GM21723 (cell line): ENCODE results near the gene WWP2.
"Not testable (repeated sequence)": the region's sequence is repeated elsewhere in the genome, so short reads cannot be mapped to it uniquely, and the experiment has no call there.

ENCODE experiments used
- ATAC-seq: cut with Tn5 transposase; IDR thresholded peaks from one replicate; pipeline ENCODE4 v1.9.1; 2021; ENCODE audit warnings: mild to moderate bottlenecking, moderate library complexity; ENCODE audit not compliant: unreplicated experiment

Gene WWP2

DNA sequence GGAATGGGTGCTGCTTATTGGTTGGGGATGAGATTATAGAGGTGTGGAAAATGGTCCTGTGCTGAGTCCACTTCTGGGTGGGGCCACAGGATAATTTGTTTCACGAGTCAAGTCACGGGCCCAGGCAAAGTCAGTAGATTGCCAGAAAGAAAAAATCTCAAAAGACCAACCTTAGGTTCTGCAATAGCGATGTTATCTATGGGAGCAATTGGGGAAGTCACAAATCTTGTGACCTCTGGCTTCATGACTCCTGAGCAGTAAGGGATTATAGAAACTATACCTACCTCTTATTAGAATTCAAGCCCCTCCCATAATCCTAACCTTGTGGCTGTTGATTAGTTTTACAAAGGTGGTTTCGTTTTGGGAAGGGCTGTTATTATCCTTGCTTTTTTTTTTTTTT is 31.4 kb downstream of the WWP2 start:
- no peak for ATAC-seq

DNA sequence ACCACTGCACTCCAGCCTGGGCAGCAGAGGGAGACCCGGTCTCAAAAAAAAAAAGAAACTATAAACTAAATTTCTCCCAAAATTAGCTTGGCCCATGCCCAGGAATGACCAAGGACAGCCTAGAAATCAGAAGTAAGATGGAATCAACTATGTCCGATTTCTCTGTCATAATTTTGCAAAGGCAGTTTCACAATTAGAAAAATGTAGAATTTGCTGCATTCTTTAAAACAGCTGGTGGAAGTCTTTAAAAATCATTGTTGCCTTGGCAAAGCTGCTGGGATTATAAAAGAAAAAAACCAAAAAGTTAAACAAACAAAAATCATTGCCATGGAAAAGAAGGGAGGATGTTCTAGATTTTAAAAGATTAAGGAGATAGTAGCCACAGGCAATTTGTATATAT is 32.4 kb downstream of the WWP2 start:
- no peak for ATAC-seq

DNA sequence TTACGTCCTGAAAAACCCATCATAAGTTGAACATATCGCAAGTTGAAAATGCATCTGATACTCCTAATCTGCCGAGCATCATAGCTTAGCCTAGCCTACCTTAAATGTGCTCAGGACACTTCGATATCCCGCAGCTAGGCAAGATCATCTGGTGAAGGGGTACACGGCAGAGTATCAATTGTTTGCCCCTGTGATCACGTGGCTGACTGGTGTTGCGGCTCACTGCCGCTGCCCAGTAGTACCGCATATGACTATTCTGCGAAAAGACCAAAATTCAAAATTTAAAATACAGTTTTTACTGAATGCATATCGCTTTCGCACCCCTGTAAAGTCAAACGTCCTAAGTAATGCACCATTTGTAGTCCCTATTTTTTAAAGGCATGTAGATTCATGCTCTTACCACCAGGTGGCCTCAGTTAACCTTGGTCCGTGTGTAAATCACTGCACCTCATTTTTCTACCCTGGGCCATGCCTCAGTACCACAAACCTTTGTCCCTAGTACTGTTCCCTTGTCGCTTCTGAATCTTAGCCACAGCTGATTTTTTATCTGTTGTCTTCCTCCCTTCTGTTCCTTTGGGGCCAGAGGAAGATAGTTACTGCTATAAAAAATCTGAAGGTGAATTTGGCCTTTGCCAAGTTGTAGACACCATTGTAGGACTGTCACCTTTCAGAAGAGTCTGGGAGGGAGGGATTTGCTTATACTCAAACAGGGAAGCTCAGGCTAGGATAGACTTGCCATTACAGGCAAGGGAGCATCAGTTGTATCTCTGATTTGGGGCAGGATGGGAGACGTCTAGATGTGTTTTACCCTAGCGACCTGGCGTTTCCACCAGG is 34.4 kb downstream of the WWP2 start:
- ATAC-seq = no peak

DNA sequence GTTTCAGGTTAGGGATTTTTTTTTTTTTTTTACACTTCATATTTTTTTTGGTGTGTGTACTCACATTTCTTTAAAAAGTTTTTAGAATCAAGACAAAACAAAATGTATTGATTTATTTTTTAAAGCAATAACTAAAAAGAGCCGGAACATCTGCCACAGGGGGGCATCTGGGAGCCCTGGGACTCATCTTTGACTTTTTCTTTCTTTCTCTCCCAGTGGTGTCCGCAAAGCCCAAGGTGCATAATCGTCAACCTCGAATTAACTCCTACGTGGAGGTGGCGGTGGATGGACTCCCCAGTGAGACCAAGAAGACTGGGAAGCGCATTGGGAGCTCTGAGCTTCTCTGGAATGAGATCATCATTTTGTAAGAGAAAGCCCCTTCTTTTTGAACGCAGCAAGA is 36.3 kb downstream of the WWP2 start:
- ATAC-seq = no peak

DNA sequence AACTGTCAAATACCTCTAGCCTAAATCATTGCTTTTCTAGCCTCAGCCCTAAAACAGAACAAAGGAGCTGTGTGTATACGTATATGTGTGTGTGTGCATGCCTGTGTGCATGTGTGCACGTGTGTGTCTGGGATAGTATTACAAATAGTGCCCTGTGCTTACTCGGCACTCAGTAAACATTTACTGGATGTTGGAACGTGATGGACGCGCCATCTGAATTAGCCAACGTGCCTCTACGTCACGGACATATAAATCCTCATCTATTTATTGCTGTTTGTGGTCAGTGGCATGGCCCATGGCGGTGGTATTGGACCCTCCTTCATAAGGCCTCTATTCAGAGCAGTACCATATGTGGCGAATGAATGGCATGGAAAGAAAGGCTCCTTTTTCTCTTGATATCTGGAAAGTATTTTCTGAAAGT is 37.5 kb downstream of the WWP2 start:
- no peak for ATAC-seq

DNA sequence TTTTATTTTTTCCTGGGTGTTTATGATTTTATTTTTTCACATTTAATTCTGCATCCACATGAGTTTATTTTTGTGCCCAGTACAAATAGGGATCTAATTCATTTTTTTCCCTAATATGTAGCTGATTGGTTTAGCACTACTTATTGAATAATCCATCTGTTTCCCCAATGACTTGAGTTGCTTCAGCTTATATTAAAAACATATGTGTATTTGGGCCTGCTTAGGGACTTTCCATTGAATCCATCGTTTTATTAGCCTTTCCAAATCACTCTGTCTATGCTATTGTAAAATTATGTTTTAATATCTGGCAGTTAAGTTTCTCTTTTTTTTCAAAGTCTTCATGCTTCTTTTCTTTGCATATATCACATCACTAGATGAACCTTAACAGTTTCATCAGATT is 42.2 kb downstream of the WWP2 start:
- ATAC-seq = no peak

DNA sequence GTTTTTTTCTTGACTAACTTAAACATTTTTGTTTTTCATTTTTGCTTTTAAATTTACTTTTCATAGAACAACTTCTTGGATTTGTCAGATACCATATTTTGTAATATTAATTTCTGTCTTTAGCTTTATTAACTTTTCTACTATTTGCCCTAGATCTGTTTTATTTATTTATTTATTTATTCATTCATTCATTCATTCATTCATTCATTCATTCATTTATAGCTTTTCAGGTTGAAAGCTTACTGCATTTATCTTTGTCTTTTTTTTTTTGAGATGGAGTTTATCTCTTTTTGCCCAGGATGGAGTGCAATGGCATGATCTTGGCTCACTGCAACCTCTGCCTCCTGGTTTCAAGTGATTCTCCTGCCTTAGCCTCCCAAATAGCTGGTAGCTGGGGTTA is 44.6 kb downstream of the WWP2 start:
- not testable (repeated sequence) for ATAC-seq

DNA sequence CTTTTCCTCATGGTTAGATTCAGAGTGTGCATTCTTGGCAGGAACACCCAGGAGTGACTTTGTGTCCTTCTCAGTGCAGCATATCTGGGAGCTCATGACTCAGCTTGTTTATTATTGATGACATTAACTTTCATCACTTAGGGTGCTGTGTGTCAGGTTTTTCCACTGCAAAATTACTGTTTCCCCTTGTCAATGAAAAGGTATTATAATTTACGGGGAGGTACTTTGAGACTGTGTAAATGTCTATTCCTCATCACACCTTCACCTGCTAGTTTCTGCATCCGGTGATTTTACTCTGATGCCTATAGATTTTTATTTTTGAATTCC is 50.5 kb downstream of the WWP2 start:
- no peak for ATAC-seq

DNA sequence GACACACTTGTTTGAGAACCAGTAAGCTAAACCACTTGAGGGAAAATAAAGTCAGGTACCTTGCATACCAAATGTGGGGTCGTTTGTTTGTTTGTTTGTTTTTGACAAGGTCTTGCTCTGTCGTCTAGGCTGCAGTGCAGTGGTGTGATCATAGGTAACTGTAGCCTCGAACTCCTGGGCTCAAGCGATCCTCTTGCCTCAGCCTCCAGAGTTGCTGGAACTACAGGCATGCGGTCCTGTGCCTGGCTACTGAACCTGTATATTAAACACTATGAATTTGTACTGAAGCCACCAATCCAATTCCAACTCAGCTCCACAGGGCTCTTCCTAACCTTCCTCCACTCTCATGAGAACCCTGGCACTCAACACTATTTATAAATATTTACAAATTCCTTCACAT is 51.9 kb downstream of the WWP2 start:
- ATAC-seq = no peak

DNA sequence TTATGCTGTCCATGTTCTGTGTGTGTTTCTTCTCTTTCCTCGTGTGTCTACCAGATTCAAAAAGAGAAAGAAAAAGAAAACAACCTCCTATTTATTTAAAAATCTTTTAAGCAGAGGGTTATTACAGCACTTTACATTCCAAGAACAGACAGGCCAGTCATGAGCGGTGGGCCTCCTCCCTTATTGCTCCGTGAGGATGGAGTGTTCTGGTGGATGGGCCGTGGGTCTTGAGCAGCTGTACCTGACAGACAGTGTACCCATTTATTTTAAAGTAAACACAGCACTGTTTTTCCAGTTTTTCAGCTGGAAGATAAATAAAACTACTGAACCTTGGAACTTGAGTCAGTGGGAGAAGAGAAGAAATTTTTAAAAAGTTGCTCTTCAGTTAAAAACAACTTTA is 52.4 kb downstream of the WWP2 start:
- ATAC-seq = no peak

DNA sequence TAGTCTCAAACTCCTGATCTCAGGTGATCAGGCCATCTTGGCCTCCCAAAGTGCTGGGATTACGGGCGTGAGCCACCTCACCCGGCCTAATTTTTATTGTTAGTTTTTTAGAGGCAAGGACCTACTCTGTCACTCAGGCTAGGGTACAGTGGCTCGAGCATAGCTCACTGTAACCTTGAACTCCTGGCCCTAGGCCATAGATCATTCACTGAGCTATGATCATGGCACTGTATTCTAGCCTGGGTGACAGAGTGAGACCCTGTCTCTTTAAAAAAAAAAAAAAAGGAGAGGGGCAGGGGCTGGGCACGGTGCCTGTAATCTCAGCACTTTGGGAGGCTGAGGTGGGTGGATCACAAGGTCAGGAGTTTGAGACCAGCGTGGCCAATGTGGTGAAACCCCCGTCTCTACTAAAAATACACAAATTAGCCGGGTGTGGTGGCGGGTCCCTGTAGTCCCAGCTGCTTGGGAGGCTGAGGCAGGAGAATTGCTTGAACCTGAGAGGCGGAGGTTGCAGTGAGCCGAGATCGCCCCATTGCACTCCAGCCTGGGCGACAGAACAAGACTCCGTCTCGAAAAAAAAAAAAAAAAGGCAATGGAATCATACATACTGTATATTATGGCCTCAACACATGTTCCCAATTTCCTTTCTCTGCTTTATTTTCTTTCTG is 53.2 kb downstream of the WWP2 start:
- ATAC-seq = not testable (repeated sequence)

DNA sequence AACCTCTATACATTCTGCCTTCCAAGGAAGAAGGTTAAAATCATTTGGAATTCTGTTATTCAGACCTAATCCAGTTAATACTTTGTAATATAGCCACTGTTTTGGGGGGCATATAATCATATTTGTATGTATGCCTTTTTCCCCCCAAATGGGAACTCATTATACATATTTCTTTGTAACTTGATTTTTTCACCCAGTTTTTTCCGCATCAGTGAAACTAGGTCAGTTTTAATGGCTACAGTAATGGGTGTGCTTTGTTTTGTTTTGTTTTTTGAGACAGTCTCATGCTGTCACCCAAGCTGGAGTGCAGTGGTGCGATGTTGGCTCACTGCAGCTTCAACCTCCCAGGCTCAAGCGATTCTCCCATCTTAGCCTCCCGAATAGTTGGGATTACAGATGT is 54.9 kb downstream of the WWP2 start:
- ATAC-seq = no peak

DNA sequence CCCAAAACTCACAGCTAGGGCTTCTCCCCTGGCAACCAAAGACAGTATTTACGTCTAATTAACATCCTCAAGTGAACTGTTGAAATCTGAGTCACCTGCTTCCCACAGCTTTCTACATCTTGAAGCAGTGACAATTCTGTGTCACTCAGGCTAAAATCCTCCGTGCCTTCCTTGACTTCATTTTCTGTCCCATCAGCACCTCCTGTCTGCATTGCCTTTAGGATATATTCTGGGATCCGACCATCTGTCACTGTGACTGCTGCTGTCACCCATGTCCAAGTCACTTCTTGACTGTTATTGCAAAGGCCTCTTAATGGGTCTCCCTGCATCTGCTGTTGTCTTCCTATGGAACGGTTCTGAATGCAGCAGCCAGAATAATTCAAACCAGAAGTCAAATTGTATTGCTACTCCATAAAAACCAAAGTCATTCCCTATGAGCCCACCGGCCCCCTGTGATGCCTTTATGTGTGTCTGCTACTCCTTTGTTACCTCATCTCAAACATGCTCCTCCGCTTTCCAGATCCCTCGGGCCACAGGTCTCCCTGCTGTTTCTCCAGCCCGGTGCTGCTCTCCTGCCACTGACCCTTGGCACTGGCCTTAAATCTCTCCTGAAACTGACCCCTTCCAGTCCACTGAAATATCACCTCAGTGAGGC is 56.9 kb downstream of the WWP2 start:
- no peak for ATAC-seq

DNA sequence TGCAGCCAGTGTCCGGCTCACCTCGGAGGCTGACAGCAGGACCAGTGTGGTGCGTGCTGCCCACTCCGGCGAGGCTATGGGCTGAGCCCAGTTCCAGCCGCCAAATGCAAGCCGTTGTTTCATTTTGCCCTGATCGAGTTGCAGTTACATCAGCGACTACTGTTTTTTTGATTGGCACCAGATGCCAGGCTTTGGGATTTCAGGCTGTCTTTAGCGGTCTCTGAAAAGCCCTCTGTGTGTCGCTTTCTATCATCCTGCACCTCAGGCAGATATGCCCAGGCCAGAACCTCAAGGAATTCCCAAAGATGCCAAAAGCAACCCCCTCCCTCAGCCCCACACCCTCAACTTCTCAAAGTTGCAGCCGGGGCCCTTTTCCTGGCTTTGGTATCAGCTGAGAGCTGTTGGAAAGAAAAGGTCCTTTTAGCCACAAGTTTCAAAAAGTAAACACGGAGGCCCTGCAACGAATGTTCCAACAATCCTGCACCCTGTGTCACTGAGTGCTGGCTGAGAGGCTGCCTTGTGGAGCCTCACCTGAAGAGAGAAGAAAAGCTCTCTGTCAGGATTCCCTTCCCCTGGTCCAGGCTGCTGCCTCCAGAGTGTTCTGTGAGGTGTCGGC is 58.9 kb downstream of the WWP2 start:
- ATAC-seq = no peak

DNA sequence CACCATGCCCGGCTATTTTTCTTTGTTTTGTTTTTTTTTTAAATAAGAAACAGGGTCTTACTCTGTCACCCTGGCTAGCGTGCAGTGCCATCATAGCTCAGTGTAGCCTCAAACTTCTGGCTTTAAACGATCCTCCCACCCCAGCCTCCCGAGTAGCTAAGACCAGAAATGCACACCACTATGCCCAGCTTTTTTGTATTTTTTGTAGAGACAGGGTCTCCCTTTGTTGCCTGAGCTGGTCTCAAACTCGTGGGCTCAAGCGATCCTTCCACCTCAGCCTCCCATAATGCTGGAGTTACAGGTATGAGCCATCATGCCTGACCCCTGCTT is 59.7 kb downstream of the WWP2 start:
- no peak for ATAC-seq

DNA sequence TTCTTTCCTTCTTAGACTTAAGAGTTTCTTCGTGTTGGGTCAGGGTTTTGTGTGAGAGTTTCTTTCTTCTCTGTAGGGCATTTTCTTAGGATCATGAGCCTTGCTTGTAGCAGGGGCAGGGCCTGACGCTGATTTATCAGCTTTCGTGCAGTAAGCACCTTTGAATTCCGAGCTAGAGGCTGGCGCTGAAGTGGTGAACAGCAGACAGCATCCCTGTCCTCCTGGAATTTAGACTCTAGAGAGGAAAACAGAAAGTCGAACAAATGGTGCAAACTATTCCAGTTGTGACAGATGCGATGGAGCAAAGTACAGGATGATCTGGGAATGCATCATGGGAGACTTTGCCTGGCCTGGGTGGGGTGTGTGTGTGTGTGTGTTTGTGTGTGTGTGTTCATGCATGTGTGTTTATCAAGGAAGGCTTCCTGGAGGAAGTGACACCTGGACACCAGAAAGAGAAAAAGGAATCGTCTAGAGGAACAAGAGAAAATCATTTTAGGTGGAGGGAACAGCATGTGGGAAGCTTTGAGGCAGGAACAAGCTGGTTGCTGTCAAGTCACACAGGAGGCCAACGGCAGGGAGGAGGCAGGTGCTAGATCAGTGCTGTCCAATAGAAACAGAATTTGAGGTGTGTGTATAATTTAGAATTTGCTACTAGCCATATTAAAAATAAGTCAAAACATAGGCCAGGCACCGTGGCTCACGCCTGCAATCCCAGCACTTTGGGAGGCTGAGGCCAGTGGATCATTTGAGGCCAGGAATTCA is 60.2 kb downstream of the WWP2 start:
- ATAC-seq = no peak

DNA sequence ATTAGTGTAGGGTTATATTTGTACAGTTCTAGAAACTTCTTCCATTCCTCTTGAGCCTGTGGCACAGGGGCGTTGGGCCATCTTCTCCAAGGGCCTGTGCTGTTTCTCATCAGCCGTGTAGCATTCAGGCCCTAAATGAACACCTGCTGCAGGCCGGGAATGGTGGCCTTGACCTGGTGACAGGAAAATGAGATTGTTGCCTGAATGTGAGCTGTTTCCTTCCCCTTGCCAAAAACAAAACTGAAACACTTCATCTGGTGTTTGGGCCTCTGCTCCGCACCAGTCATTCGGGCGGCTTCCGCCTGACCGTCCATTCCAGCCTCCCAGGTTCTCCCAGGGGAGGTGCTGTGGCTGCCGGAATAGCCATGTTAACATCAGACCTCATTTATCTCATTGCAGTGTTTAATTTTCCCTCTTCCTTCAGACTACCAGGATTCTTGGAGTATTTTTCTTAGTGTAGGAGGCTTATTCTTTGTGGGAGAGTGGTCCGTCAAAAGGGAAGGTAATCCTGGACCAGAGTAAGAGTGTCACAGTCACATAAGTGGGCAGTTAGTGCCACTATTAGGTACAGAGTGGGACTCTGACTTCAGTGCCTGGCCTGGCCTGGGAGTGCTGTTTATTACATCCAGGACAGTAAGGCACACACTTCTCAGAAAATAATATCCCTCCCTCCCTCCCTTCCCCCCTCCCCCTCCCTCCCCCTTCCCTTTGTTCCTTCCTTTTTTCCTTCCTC is 61.9 kb downstream of the WWP2 start:
- ATAC-seq = peak; percentile 89

DNA sequence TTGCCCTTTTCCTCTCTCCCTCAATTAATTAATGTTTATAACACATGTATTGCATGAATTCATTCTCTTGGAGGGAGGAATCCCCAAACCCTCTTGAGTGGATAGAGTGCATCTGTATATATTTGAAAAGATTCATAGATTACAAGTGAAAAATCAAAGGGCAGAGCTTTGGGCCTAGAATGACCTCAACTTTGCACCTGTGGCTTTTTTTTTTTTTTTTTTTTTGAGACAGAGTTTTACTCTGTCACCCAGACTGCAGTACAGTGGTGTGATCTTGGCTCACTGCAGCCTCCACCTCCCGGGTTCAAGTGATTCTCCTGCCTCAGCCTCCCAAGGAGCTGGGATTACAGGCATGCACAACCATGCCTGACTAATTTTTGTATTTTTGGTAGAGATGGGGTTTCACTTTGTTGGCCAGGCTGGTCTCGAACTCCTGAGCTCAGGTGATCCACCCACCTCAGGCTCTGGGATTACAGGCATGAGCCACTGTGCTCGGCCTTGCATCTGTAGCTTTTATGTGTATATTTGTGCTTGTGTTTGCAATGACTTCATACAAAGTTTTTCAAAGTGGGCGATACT is 62.5 kb downstream of the WWP2 start:
- not testable (repeated sequence) for ATAC-seq

DNA sequence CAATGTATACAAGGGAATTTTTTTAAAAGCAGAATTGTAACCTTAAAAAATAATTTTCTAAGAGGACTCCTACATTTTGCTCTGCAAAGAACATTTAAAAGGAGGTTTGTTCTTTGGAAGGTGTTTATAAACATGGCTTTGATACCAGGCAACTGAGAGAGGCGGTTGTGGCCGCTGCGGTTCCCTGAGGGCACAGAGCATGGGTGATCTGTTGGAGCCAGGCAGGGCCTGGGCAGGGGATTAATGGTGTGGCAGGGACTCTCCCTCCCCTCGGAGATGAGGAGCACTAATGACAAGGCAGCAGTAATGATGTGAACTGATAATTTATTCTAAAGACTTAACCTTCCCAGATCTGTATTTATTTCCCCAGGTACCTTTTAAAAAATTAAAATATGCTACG is 65.4 kb downstream of the WWP2 start:
- no peak for ATAC-seq

DNA sequence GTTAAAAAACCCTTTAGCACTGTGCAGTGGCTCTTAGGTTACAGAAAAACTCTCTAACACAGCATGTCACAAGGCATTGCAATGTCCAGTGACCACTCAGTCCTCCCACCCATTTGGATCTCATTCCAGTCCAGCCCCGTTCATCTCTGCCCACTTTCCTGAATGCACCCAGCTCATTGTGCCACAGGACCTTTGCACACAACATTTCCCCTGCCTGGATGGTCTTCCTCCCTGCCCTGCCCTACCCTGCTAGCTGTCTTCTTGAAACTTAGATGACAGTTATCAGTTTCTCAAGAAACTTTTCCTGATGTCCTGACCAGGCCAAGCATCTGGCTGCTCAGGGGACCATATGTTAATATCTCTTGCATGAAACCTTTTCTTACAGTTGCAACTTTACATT is 67.2 kb downstream of the WWP2 start:
- no peak for ATAC-seq
